GDM1 (cell line): ENCODE data around the gene ATP2A2.
A peak's percentile ranks its signal among the peaks of the same experiment; 100 is the strongest.
"Not testable (repeated sequence)": the region's sequence is repeated elsewhere in the genome, so short reads cannot be mapped to it uniquely, and the experiment has no call there.

ENCODE experiments used
- DNase-seq: peaks from one replicate; lab custom pipeline; 2025; lab: John Stamatoyannopoulos, UW

Gene ATP2A2

GRCh38 chr12:110343736-110344555, 62.9 kb downstream of the ATP2A2 start:
- DNase-seq, result no peak

- DNase-seq, result no peak
Observed at GRCh38 chr12:110344657-110345056, 63.6 kb downstream of the ATP2A2 start.

- DNase-seq, result peak; percentile 22
Observed at GRCh38 chr12:110345176-110345661, 64.2 kb downstream of the ATP2A2 start.

- DNase-seq, result no peak
Observed at GRCh38 chr12:110345963-110346362, 64.9 kb downstream of the ATP2A2 start.

- no peak for DNase-seq
Observed at GRCh38 chr12:110347767-110348166, 66.7 kb downstream of the ATP2A2 start.

GRCh38 chr12:110348431-110349059, 67.5 kb downstream of the ATP2A2 start:
- no peak for DNase-seq

- no peak for DNase-seq
Observed at GRCh38 chr12:110349096-110349495, 68.0 kb downstream of the ATP2A2 start.

GRCh38 chr12:110349514-110350151, 68.6 kb downstream of the ATP2A2 start:
- DNase-seq, result peak; percentile 94

- no peak for DNase-seq
Observed at GRCh38 chr12:110351119-110351518, 70.1 kb downstream of the ATP2A2 start.

- no peak for DNase-seq
Observed at GRCh38 chr12:110352401-110352800, 71.4 kb downstream of the ATP2A2 start.

- DNase-seq, result no peak
Observed at GRCh38 chr12:110353211-110353965, 72.3 kb downstream of the ATP2A2 start.

- DNase-seq, result peak; percentile 88
Observed at GRCh38 chr12:110354172-110354780, 73.2 kb downstream of the ATP2A2 start.

- DNase-seq, result no peak
Observed at GRCh38 chr12:110355073-110355472, 74.0 kb downstream of the ATP2A2 start.

- DNase-seq, result not testable (repeated sequence)
Observed at GRCh38 chr12:110358384-110359097, 77.5 kb downstream of the ATP2A2 start.

- DNase-seq, result no peak
Observed at GRCh38 chr12:110361216-110361615, 80.2 kb downstream of the ATP2A2 start.

- no peak for DNase-seq
Observed at GRCh38 chr12:110365489-110366320, 84.7 kb downstream of the ATP2A2 start.

GRCh38 chr12:110366321-110367142, 85.5 kb downstream of the ATP2A2 start:
- peak; percentile 2 for DNase-seq

GRCh38 chr12:110367181-110367864, 86.3 kb downstream of the ATP2A2 start:
- DNase-seq, result no peak

GRCh38 chr12:110369992-110370391, 88.9 kb downstream of the ATP2A2 start:
- DNase-seq, result no peak
